ENCODE results near the gene WNT7B.

Gene WNT7B

DNA sequence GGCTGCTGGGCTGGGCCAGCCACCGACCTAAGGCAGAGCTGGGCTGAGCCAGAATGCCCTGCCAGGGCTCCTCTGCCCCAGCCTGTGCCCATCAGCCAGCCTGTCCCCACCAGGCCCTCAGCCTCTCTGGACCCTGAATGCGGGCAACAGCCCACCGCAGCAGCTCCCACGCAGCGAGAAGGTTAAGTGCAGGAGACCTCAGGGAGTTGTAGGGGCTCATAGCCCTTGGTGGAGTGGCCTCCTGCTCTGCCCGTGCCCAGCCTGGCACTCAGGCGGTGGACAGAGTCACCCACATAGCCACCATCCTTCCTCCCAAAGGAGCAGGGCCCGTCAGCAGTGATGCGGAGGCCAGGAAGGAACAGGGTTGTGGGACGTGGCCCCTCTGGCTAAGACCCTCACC, 19.1 kb downstream of the WNT7B start:
- DNase-seq: no peak
- TF ChIP-seq POLR2A (IDR thresholded peaks at IDR 0.05; ENCODE audit: low read length): no peak
- no peak for TF ChIP-seq GATA1 (IDR thresholded peaks at IDR 0.05; ENCODE audit: low read depth, low read length)

DNA sequence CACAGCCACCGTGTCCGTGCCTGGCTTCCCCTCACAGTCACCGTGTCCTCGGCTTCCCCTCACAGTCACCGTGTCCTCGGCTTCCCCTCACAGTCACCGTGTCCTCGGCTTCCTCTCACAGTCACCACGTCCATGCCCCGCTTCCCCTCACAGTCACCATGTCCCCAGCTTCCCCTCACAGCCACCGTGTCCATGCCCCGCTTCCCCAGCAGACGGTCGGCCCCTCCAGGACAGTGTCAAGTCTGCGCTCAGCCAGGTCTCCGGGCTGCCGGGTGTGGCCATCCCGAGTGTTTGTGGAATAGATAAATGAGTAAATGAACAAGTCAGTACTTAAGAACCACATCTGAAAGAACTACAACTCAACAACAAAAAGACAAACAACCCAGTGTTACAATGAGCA, 23.8 kb downstream of the WNT7B start:
- no peak for TF ChIP-seq GATA1 (IDR thresholded peaks at IDR 0.05; ENCODE audit: low read depth, low read length)
- TF ChIP-seq POLR2A (IDR thresholded peaks at IDR 0.05; ENCODE audit: low read length): no peak
- DNase-seq: no peak

DNA sequence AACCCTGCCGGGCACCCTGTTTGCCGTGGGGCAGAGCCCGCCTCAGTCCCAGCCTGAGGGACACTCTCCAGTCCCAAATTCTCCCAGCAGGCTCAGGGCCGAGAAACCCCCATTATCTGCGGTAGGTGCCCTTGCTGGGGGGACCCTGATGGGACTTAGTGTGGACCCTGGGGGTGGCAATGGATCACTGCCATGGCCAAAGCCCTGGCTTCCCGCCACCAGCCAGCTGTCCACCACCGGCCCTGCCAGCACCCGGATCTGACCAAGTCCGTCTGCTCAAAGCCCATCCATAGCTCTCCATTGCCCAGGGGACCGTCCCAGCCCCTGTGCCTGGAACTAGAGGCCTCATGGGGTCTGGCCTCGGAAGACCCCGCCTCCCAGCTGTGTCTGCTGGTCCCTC, 24.4 kb downstream of the WNT7B start:
- TF ChIP-seq GATA1 (IDR thresholded peaks at IDR 0.05; ENCODE audit: low read depth, low read length) (no peak), POLR2A (IDR thresholded peaks at IDR 0.05; ENCODE audit: low read length) (no peak)

DNA sequence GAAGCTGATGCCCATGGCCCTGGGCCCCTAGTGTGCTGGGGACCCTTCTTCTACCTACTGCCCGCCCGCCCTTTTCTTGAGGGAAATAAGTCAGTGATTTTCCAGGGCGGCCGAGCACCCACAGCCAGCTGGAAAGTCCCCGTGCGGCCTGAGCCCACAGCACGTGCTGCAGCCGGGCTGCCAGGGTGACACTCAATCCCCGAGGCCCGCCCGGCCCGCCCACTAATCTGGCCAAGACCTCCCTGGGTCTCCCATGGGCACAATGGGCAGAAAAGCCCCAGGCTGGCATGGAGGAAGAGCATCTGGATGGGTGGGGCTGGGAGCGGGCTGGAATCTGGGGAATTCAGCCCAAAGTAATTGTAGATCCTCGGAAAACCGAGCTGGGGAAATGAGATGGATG, 24.8 kb downstream of the WNT7B start:
- DNase-seq: no peak
- no peak for TF ChIP-seq POLR2A (IDR thresholded peaks at IDR 0.05; ENCODE audit: low read length)
- TF ChIP-seq GATA1 (IDR thresholded peaks at IDR 0.05; ENCODE audit: low read depth, low read length): no peak

More for the DNA sequence above, 24.4 kb downstream of the WNT7B start:
- no peak for DNase-seq

DNA sequence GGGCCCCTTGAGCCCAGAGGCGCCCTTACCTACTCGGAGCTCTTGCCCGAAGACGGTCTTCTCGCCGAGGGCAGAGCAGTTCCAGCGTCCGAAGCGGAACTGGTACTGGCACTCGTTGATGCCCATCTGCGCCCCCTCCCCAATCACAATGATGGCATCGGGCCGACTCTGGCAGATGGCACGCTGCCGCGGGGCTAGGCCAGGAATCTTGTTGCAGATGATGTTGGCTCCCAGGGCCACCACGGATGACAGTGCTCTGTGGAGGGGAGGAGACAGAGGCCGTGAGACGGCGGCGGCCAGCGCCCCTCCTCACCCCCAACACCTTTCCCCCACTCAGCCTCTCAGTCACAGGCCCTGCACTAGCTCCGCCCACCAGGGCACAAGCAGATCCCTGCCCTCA, 27.1 kb downstream of the WNT7B start:
- TF ChIP-seq GATA1 (IDR thresholded peaks at IDR 0.05; ENCODE audit: low read depth, low read length) (no peak), POLR2A (IDR thresholded peaks at IDR 0.05; ENCODE audit: low read length) (no peak)
- no peak for DNase-seq

DNA sequence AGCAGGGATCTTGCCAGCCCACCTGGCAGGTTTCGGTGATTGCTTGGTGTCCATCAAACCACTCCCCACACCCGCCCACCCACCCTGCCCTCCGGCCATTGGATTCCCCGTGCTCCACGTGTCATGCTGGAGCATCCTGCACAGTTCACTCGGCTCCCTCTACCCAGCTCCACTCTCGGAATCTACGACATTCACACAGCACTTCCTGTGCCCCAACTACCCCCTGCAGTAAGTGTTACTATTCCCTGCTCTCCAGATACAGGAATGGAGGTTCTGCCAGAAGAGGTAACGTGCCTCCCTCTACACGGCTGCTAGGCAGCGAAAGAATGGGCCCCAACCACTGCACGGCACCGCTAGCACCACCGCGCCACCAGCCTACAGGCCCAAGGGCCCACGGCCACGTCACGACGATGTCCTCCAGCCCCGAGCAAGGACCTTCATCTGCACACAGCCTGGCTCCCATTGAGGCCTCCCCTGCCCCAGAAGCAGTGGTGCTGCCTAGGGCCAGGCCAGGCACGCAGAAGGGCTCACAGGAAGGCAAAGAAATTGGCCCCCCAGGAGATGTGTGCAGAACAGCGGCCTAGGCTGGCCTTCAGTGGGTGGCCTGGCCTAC, 27.6 kb downstream of the WNT7B start:
- DNase-seq: no peak
- TF ChIP-seq GATA1 (IDR thresholded peaks at IDR 0.05; ENCODE audit: low read depth, low read length): no peak

DNA sequence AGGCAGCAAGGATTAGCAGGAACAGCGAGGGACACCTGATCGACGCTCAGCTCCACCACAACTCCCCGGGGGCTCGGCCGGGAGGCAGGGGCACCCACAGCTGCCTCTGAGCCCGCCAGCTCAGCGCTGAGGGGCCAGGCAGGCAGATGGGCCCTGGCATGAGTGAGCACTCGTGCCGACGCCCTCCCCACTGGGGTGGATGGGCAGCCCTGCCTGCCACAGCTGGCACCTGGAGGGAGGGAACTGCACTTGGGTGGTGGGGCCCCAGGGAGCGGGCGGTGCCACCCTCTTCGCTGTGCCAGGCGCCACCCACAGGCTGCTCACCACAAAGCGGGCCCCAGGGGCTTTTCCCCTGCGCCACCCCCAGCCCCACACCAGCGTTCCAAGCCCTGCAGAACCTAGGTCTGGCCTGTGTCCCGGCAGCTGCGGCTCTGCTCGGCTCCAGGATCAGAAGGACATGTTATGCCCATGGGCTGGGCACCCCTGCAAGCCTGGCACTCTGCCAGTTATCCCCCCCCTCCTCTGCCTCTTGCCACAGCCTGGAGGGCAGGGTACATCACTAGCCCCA, 28.8 kb downstream of the WNT7B start:
- no peak for DNase-seq
- TF ChIP-seq POLR2A (IDR thresholded peaks at IDR 0.05; ENCODE audit: low read length) (no peak), GATA1 (IDR thresholded peaks at IDR 0.05; ENCODE audit: low read depth, low read length) (no peak)

DNA sequence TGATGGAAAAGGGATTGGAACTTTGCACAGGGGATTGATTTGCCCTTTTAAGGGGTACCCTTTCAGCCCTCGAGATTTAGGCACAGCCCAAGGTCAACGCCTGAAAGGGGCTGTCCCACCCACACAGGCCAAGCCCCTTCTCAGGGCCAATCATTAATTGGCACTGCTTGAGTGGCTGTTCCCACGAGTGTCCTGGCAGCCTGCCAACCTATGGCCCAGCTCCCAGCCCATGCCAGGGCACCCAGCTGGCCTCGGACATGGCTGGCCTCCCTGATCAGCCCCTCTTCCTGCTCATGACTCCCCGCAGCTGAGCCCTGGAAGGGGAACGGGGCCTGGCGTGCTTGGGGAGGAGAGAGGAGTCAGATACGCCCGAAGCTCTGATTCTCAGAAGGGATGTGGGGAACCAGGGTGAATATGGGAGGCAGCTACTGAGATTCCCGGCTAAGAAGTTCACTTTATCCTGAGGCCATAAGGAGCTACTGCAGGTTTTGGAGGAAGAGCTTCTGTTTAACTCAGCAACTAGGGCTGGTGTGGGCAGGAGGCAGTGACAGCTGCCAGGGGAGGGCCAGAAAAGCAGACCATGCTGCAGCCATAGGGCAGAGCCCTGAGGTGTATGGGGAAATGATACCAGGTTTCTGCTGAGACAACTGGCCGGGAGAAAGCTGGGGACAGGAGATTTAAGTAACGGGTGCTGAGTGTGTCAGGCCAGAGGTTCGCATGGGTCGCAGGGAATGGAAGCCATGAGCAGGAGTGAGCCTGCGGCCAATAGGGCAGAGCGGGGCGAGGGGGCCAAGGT, 30.0 kb downstream of the WNT7B start:
- TF ChIP-seq GATA1 (IDR thresholded peaks at IDR 0.05; ENCODE audit: low read depth, low read length) (no peak), POLR2A (IDR thresholded peaks at IDR 0.05; ENCODE audit: low read length) (no peak)
- DNase-seq: no peak

DNA sequence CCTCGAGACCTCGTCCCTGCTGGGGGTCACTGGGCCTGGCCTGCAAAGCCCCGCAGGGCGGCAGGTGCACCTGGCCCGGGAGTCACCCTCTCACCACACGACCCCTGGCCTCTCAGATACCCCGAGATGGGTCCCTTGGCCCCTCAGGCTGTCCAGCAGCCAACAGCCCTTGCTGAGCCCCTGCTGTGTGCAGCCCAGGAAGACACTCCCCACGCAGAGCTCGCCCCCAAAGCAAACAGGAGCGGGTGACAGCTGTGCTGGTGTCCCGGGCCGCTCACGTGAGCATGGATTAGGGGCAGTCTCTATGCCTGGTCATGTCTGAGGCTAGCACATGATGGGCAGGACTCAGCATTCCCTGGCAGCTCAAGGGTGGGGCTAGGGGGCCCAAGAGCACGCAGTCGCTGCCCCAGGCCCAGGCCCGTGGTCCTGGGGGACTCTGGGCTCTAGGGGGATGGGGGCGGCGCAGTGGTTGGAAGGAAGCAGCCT, 31.3 kb downstream of the WNT7B start:
- no peak for DNase-seq

DNA sequence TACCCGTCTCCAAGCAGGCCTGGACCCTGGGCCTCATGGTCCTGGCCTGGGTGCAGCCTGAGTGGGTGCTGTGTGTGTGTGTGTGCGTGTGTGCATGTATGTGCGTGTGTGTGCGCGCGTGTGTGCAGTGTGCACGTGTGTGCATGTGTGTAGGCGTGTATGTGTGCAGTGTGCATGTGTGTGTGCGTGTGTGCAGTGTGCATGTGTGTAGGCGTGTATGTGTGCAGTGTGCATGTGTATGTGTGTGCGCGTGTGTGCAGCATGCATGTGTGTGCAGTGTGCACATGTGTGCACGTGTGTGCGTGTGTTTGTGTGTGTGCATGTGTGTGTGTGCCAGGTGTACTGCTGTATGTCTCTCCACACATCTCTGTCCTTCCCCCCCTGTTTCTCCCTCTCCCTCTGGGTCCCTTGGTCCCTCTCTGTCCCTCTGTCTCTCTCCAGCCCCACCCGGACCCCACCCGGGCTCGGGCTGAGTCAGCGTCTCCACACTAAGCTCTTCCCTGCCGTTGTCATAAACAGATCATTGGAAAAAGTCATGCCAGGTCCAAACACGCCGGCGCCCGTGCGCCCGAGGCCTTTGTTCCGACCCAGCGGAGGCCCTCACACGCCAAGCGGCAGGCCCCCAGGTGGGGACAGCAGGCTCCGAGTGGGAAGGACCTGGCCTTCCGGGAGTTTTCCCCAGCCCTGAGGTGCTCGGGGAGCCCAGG, 34.0 kb downstream of the WNT7B start:
- DNase-seq: no peak
- TF ChIP-seq GATA1 (IDR thresholded peaks at IDR 0.05; ENCODE audit: low read depth, low read length) (no peak), POLR2A (IDR thresholded peaks at IDR 0.05; ENCODE audit: low read length) (no peak)

More for the DNA sequence above, 31.3 kb downstream of the WNT7B start:
- no peak for TF ChIP-seq POLR2A (IDR thresholded peaks at IDR 0.05; ENCODE audit: low read length)
- no peak for TF ChIP-seq GATA1 (IDR thresholded peaks at IDR 0.05; ENCODE audit: low read depth, low read length)

DNA sequence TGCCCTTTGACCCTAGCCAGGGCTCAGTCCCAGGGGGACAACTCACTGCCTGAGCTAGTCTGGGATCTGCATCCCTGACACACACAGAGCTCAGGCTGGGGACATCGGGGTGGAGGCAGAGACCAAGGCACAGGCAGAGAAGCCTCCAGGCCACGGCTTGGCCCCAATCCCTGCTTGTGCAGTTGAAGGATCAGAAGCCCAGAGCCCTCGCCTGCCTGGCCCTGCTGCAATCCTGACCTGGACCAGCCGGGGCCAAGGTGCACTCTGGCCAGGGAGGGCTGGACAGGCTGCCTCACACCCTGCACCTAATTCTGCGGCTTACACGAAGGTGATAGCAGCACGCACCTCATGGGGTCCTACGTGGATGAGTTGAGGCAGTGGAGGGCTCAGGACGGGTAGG, 34.6 kb downstream of the WNT7B start:
- no peak for DNase-seq
- TF ChIP-seq POLR2A (IDR thresholded peaks at IDR 0.05; ENCODE audit: low read length): no peak
- TF ChIP-seq GATA1 (IDR thresholded peaks at IDR 0.05; ENCODE audit: low read depth, low read length): no peak

DNA sequence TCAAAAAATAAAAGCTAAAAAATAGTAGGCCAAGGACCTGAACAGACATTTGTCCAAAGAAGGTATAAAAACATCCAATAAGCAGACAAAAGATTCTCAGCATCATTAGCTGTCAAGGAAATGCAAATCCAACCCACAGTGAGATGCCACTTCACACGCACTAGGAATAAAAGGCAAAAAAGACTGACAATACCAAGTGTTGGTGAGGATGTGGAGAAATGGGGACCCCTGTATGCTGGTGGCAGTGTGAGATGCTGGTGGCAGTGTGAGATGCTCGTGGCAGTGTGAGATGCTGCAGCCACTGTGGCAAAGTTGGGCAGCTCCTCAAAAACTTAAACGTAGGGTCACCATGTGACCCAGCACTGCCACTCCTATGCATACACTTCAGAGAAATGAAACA, 38.0 kb downstream of the WNT7B start:
- no peak for TF ChIP-seq POLR2A (IDR thresholded peaks at IDR 0.05; ENCODE audit: low read length)
- no peak for TF ChIP-seq GATA1 (IDR thresholded peaks at IDR 0.05; ENCODE audit: low read depth, low read length)
- no peak for DNase-seq

DNA sequence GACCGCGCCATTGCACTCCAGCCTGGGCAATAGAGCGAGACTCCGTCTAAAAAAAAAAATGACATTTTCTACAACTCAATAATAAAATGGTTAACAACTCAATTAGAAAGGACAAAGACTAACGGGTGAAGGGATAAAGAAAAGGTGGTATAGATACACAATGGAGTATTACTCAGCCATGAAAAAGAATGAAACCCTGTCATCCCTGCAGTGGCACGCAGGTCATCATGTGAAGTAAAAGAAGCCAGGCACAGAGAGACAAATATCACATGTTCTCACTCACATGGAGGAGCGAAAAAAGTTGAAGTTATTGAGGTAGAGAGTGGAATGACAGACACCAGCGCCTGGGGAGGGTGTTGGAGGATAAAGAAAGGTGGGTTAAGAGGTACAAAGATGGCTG, 39.0 kb downstream of the WNT7B start:
- DNase-seq: no peak
- TF ChIP-seq GATA1 (IDR thresholded peaks at IDR 0.05; ENCODE audit: low read depth, low read length) (no peak), POLR2A (IDR thresholded peaks at IDR 0.05; ENCODE audit: low read length) (no peak)

DNA sequence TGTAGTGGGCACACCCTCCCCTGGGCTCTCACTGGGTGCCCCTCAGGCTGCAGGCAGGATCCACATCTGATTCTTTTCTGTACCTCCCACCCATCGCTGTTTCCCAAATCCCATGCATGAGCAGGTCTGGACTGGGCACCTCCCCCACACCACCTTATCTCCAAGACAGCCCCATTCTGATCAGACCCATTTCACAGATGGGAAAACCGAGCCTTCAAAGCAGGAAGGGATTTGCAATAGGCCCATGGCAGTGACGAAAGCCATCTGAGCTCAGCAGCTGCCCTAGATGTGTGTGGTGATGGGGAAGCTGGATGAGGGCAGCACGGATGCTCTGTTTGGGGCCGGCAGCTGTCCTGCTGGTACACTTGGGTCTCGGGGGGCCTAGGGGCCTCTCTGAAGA, 41.4 kb downstream of the WNT7B start:
- TF ChIP-seq POLR2A (IDR thresholded peaks at IDR 0.05; ENCODE audit: low read length): no peak
- no peak for TF ChIP-seq GATA1 (IDR thresholded peaks at IDR 0.05; ENCODE audit: low read depth, low read length)
- DNase-seq: no peak
